ENCODE measurements around the gene UCMA.
"Not testable (repeated sequence)": the region's sequence is repeated elsewhere in the genome, so short reads cannot be mapped to it uniquely, and the experiment has no call there.

The UCMA gene, protein sequence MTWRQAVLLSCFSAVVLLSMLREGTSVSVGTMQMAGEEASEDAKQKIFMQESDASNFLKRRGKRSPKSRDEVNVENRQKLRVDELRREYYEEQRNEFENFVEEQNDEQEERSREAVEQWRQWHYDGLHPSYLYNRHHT

DNA sequence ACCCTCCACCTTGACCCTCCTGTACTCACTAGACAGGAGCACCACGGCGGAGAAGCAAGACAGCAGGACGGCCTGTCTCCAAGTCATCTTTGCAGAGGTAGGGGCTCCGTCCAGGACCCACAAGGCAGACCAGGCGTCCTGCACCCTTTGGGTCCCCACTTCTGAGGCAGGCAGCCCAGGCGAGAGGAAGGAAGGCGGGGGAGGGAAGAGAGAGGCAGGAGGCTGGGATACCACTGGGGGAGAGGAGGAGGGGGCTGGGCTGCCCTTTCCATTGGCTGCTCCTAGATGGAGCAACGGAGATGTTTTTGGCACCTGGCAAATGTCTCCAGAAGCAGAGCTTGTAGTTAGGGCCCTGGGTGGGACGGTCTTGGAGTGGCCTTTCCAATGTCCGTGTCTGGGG is at the start of gene UCMA:
Gene UCMA, minus strand, starts transcription at position 203 of the 400 bp plus-strand sequence. Its CDS starts 116 bp downstream, at position 87.
- no peak for FAIRE-seq

DNA sequence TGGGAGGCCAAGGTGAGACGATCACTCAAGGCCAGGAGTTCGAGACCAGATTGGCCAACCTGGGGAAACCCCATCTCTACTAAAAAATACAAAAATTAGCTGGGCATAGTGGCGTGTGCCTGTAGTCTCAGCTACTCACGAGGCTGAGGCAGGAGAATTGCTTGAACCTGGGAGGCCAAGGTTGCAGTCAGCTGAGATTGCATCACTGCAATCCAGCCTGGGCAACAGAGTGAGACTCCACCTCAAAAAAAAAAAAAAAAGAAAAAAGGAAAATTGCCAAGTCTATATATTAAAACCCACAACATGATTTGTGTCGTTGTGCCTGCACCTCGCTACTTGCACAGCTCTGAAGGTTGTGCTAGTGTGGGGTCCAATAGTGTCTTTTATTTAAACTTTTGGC is 48.2 kb upstream of the UCMA start:
- FAIRE-seq = not testable (repeated sequence)

DNA sequence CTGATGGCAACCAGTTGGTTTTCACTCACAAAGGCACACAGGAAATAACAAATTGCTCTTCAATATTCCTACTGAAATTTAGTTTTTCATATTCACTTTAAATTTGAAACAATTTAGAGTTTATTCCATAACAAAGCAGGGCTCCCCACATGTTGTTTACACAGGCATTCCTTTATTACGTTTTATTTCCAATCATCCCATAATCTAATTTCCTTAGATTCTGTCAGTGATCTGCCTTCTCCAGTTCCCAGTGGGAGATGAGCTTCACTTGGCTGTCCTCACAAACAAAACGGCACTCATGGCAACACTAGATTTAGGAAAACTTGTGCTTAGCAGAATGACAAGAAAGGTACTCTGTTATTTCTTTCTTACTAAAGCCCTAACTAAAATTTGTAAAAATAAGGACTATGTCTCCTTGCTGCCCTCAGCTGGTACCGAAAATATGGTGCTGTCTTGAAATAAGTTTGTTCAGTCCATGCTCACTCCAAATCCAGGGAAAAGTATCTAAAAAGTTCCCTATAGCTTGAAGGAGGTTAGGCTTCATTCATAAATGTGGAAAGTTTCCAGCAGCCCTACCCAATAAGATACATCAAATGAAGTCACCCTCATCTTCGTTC is 42.7 kb upstream of the UCMA start:
- peak; percentile 78 for FAIRE-seq

DNA sequence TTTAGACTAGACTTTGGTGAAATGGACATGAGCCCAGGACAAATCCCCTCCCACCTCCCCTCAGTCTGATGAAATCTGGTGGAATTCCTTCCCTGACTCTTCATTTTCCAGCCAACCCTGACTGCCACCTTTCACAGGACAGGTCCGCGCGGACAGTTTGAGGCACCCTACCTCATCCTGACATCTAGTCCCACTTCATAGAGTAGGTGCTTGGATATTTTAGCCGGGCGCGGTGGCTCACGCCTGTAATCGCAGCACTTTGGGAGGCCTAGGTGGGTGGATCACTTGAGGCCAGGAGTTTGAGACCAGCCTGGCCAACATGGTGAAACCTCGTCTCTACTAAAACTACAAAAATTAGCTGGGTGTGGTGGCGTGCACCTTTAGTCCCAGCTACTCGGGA is 42.0 kb upstream of the UCMA start:
- FAIRE-seq = not testable (repeated sequence)

DNA sequence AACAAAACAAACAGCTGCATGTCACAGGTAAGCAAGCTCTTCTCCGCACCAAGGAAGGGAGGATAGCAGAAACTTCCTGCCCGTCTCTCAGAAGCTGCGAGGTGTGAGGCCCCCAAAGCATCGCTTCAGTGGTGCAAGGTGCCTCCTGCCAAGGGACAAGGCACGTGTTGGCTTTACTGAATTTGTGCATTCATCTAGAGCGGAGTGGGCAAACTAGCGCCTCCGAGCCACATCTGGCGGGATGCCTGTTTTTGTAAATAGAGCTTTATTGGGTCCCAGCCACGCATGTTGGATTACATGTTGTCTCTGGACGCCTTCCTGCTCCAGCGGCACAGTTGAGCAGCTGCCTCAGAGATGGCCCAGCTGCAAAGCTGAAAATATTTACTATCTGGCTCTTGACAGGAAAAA is 38.0 kb upstream of the UCMA start:
- FAIRE-seq = no peak

DNA sequence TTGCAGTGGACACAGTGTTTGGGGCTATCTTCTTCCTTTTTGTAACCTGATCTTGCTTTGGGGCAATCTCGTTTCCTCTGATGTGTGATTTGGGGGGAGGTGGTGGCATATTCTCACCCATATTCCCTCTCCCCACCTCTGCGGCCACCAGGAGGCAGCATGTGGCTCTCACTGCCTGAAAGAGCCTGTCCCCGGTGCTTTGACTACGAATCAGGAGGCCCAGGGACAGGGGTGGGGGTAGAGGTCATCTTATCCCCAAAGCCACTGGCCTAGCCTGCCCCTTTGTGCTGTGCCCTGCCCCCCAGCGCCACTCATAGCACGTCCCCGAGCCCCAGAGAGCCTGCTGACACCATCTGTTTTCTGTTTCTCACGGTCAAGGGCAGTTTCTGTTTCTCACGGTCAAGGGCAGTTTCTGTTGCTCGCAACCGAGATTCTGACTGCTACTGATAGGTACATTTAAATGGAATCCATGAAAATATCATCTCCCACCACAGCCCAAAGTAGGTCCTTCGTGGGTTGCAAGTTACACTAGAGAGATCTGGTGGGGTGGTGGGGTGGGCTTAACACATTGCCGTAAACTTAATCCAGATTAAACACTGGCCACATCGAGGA is 37.5 kb upstream of the UCMA start:
- FAIRE-seq = no peak

DNA sequence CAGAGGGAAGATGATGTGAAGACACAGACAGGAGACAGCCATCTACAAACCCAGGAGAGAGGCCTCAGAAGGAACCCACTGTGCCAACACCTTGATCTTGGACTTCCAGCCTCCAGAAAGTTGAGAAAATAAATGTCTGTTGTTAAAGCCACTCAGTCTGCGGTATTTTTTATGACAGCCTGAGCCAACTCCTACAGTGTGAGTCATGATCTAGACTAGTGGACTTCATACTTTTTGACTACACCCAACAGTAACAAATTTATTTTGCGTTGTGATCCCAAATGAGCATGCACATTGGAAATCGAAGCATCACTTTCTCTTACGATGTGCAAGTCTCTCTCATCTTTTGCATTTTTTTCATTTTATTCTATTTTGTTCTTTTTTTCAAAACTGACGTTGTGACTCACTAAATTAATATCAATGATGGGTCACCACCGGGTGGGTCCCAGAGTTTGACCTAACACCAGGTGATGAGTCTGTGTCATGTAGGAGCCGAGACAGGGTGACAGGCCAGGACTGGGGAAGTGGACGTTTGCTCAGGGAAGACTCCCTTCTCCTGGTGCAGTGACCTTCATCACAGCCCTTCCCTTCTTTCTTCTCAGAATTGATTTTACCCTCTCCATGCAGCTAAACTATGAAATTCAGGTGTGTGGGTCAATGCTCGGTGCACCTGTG is 36.8 kb upstream of the UCMA start:
- FAIRE-seq = no peak

DNA sequence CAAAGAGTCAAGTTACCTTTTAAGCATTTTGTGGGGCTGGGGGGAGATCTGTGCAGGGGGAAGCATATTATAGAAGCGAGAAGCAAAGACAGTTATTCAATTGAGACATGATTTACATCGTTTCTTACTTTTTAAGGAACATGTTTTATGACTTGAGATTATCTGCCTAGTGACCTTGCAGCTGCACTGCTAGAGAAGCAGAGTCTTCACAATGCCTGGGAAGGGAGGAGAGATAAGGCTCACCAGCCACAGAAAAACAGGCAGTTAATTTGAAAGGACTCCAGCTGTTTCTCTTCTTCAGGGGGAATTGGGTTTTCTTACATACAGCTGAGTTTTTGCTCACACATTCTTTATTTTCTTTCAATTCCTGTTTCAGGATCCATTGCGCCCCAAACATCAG is 34.7 kb upstream of the UCMA start:
- FAIRE-seq = no peak

DNA sequence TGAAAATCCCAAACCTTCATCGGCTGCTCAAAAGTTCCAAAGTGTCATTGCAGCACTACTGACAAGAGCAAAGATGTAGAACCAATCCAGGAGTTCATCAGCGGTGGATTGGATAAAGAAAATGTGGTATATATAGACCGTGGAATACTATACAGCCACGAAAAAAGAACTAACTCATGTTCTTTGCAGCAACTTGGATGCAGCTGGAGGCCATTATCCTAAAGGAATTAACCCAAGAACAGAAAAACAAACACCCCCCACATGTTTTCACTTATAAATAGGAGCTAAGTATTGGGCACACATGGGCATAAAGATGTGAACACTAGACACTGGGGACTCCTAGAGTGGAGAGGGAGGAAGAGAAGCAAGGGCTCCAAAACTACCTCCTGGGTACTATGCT is 34.1 kb upstream of the UCMA start:
- FAIRE-seq = no peak

DNA sequence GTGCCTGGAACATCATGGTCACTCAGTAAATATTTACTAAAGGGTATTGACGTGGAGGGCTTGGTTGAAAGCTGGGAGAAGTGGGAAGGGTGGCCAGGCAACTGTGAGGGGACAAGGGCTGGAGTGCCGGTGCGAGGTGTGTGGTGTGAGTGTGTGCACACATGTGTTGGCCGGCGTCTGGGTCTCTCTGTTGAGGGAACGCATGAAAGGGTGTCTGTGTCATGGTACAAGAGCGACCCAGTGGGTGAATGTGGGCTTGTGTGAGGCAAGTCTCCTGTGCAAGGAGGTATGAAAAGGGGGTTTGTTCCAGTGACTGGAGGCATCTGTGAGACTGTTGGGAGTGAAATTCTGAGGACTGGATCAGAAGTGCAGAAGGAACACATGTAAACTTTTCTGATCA is 29.4 kb upstream of the UCMA start:
- FAIRE-seq = no peak

DNA sequence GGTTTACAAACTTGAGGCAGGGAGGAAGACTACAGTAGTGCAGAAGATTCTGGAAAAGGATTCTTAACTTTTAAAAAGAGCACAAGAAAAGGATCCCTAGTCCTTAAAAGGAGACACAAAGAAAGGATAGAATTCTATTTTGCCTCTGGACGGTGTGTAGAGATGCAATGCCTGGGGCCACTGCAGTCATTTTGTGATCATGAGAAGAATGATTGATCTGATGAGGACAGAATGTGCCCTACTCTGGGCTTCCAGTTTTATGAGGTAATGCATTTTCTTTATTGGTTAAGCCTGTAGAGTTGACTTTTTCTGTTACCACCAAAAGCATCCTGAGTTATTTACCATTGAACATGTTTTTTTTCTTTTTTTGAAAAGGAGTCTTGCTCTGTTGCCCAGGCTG is 28.3 kb upstream of the UCMA start:
- FAIRE-seq = no peak

DNA sequence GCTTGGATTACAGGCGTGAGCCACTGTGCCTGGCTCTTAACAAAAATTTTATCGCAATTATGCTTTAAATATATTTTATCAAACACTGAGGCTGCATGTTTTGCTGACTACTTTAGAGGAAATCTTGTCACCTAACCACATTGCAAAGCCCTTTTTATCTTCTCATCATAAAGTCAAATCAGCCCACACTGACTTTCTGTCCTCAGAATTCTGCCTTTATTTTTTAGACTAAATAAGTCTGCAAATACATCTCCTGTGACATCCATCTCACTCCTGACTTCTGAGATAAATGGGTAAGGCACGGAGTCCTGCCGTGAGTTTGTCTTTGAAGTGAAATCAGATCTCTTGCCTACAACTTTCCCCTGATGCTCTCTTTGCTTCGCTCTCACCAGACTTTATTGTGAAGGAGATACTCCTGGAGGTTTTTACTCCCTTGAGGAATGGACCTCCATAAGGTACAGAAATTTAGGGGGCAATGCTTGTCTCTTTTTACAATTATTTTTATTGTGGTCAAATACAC is 23.5 kb upstream of the UCMA start:
- FAIRE-seq = no peak

DNA sequence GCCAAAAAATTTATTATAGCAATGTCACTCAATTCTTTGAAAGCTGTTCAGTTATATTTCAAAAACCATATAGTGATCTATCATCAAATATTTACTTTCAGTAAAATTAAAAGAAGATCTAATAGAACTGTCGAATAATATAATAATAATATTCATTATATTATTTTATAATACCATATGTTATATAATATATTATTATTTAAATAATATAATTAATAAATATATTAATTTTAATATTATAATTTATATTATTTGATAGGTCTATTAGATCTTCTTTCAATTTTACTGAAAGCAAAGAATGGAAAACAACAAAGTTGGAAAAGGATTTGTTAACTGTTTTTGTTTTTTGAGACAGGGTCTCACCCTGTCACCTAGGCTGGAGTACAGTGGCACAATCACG is 22.5 kb upstream of the UCMA start:
- FAIRE-seq = peak; percentile 96

DNA sequence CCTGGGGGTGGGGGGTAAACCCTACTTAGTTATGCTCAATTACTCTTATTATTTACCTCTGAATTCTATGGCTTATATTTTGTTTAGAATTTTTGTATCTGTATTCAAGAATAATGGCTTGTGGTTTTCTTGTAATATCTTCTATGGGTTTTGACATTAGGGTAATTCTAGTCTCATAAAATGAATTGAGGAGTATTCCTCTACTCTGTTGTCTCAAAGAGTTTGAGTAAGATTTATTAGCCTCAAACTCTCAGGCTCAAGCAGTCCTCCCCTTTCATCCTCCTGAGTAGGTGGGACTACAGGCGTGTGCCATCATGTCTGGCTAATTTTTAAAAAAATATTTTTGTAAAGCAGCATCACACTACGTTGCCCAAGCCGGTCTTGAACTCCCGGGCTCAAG is 19.6 kb upstream of the UCMA start:
- FAIRE-seq = no peak

DNA sequence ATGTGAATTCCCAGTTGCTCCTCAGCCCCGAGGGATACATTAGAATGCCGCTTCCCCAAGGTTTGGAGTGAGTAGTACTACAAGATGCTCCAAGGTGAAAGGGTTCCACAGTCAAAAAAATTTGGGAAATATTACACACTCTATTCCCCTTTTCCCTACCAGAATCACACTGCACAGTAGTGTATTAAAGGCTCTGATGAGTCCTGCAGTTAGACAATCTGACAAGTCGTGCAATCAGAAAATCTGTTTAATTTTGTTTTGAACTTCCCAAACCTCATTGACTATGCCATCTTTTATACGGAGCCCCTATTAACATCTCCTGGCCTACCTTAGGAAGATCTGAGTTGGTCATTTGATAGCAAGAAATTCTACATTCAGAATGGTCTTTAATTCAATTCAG is 13.6 kb upstream of the UCMA start:
- no peak for FAIRE-seq

DNA sequence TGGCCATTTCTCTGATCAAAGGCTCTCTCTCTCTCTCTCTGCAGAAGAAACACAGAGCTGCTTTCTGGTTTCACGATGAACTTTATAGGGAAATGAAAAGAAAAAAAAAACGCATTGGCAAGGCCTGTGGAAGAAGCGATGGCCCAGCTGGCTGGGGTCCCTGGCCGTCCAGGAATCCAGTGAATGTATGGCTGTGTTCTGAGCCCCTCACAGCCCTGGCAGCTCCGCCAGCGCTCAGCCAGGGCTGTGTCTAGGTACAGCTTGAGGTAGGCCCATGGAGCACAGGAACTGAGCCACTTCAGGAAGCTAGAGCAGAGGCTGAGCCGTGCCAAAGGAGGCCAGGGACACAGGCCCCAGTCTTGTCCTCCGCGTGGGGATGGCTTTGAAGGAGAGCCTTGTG is 13.1 kb upstream of the UCMA start:
- FAIRE-seq = no peak

DNA sequence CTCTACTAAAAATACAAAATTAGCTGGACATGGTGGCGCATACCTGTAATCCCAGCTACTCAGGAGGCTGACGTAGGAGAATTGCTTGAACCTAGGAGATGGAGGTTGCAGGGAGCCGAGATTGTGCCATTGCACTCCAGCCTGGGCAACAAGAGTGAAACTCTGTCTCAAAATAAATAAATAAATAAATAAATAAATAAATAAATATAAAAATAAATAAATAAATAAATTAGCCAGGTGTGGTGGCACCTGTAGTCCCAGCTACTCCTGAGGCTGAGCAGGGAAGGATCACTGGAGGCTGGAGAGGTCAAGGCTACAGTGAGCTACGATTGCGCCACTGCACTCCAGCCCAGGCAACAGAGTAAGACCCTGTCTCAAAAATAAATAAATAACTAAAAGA is 8.1 kb upstream of the UCMA start:
- not testable (repeated sequence) for FAIRE-seq

DNA sequence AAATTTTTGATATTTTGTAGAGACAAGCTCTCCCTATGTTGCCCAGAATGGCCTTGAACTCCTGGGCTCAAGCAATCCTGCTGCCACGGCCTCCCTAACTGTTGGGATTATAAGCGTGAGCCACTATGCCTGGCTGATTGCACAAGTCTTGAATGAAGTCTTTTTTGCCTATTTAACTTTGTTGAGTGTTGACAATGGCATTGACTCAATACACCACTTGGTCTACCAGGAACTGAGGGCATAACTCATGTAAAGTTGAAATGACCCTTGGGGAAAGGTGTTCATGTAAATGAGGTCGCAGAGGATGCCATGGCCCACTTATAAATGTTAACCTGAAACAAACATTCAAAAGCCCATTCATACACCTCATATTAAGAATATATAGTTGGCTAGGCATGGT is 7.4 kb upstream of the UCMA start:
- no peak for FAIRE-seq

DNA sequence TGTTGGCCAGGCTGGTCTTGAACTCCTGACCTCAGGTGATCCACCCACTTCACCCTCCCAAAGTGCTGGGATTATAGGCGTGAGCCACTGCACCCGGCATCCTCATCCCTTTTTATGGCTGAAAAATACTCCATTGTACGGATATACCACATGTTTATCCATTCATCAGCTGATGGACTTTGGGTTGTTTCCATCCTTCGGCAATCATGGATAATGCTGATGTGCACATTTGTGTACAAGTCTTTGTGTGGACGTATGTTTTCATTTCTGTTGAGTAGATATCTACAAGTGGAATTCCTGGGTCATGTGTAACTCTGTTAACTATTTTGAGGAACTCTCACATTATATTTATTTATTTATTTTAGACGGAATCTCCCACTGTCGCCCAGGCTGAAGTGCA is 5.7 kb upstream of the UCMA start:
- no peak for FAIRE-seq

DNA sequence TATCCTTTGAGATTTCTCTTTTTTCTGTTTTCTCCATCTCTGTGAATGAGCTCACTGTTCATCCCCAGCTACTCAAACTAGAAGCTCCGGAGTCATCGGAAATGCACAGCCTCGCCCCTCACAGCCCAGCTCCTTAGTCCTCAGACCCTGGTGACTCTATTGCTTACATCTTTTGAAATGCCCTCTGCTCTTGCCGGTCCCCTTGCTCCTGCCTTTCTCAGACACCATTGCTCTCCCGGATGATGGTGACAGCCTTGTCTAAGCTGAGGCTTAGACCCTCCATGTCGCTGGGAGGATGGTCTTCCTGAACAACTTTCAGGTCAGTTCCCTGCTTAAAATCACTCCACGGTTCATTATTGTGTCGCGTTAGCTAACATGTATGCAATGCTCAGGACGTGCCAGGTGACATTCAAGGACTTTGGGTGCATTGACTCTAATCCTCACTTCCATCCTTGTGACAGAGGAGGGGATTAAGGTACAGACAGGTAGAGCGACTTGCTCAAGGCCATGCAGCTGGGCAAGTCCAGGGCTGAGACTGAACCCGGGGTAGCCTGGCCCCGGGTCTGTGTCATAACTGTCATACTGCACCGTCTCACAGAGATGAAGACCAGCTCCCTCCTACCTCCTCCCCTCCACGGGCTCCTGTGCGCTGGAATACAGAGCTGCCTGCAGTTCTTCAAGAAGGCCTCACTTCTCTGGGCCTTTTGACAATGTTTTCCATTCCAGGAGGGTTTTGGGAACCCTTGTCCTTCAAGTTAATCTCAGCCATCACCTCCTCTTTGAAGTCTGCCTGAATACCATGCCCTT is 4.3 kb upstream of the UCMA start:
- FAIRE-seq = no peak

DNA sequence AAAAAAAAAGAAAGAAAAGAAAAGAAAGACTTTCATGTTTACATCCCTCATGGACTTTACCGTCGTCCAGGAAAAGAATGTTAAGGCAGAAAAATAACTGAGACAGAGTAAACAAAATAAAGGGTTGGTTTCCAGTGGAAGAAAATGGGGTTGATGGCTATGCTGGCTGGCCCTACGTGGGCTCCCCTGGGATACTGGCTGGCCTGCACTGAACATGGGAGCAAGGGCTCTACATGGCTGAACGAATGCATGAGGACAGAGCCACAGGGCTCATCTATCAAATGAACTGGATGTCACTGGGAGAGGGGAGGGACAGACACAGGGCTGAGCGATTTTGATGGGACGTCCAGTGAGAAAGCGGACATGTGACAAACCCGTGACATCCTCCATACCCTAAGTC is 2.5 kb upstream of the UCMA start:
- no peak for FAIRE-seq

DNA sequence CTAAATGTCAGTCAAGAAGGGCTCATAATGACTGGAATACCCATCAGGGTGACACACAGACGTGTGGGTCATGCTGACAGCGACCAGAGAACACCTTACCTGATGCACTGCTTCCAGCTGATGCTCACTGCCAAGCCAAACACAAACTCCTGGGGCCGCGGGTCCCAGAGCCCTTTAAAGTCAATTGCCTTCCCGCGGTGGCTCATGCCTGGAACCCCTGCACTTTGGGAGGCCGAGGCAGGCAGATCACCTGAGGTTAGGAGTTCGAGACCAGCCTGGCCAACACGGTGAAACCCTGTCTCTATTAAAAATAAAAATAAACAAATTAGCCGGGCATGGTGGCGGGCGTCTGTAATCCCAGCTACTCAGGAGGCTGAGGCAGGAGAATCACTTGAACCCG is 562 bp upstream of the UCMA start:
- not testable (repeated sequence) for FAIRE-seq

DNA sequence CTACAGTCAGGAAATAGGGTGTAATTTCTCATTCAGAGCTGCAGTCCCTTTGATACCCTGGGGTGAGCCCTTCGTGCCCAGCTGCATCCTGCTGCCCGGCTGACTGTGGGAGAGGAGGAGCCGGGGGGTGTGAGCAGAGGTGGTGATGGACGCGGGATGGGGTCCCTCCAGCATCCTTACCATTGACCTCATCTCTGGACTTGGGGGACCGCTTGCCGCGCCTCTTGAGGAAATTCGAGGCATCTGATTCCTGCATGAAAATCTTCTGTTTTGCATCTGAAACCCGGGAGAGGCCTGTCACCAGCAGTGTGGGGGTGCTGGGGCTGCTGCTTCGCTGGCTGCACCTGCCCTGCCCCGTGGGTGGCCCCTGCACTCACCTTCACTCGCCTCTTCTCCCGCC is 816 bp downstream of the UCMA start:
- no peak for FAIRE-seq
